GM12891 (cell line): ENCODE data around the gene ZAR1.

Experiments
- POLR2A ChIP-seq: IDR thresholded peaks from 2 replicates; pipeline ENCODE4 v1.6.1; 2011; ENCODE audit warnings: low read depth, low read length, control low read depth
- POLR2AphosphoS5 ChIP-seq: IDR thresholded peaks from 2 replicates; pipeline ENCODE4 v1.6.1; 2011; ENCODE audit warnings: low read depth, low read length, control low read depth
- SPI1 ChIP-seq: IDR thresholded peaks from 2 replicates; pipeline ENCODE4 v1.6.1; 2011; ENCODE audit warnings: low read depth, low read length, control low read depth

DNA sequence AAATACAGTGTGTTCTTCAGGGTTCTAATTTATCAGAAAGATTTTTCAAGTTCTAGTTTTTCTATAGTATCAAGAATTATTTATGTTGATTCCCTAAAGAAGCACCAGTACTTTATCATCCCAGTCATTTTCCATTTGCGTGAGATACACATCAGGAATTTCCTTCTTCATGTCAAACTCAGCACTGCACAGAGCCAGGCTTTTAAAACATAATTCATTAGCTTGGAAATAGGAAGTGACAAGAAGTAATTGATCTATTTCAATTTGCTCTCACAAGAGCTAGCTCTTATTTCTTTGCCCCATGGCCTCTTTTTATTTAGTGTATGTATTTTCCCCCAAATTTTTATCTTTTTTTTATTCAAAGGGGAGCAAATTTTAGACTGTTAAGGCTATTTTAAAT is 19.9 kb upstream of the ZAR1 start:
- TF ChIP-seq POLR2A (no peak), POLR2AphosphoS5 (no peak), SPI1 (no peak)
